Duodenal mucosa (tissue), 2 donors: ENCODE results near the gene FCHSD2.

ENCODE experiments used
- H3K27ac ChIP-seq: one replicate; pipeline ENCODE4 v1.7.0; 2013; ENCODE audit warnings: low read depth, low read length
- H3K27me3 ChIP-seq, 2 donors: one replicate each; pipeline ENCODE4 v1.7.0; 2013; ENCODE audit warnings: low read length in 2 of 2, control low read depth in 1 of 2; ENCODE audit not compliant: insufficient read depth in 2 of 2, control insufficient read depth in 1 of 2
- H3K36me3 ChIP-seq, 2 donors: one replicate each; pipeline ENCODE4 v1.7.0; 2013; ENCODE audit warnings: low read length in 2 of 2, control low read depth in 1 of 2; ENCODE audit not compliant: insufficient read depth in 2 of 2, control insufficient read depth in 1 of 2
- H3K4me1 ChIP-seq, 2 donors: one replicate each; pipeline ENCODE4 v1.7.0; 2013; ENCODE audit warnings: low read length in 2 of 2, control low read depth in 1 of 2; ENCODE audit not compliant: insufficient read depth in 2 of 2, control insufficient read depth in 1 of 2
- H3K4me3 ChIP-seq, 2 donors: one replicate each; pipeline ENCODE4 v1.7.0; 2013; ENCODE audit warnings: low read length in 2 of 2, low read depth in 1 of 2
- H3K9ac ChIP-seq, 2 donors: one replicate each; pipeline ENCODE4 v1.7.0; 2013; ENCODE audit warnings: low read length in 2 of 2, low read depth in 1 of 2
- H3K9me3 ChIP-seq, 2 donors: one replicate each; pipeline ENCODE4 v1.7.0; 2013; ENCODE audit warnings: low read length in 2 of 2, control low read depth in 1 of 2; ENCODE audit not compliant: control insufficient read depth in 1 of 2

Gene FCHSD2

DNA sequence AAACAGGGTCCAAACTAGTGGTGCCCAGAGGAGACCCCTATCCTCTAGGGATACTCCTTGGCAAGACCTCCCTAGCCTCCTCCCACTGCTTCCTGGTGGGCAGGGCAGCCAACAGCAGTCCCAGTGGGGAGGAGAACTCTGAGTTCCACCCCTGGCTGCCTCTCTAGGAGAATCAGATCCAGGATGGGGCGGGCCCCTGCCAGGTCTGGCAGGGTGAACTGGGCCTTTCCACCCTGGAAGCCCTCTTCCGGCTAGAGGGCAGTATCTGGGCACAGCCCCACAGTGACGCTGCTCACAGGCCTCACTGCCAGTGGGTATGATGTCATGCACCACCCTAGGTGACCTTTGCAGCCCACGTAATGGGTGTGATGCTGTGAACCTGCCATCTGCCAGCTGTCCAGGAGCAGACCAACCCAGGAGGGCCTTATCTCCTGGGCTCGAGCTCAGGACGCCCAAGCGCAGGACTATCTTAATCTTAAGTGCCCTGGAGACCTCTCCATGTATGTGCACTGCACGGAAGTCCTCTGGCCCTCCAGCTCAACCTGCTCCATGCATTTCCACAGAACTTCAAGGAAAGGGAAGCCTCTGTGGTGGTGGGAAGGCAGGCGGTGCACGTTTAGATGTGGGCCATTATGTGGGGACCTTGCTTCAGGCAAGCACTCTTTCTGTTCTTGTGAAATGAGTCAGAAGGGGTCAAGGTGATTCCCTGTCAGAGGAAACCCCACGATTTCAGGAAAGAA, 31.8 kb upstream of the FCHSD2 start:
- H3K27ac ChIP-seq = no peak overlapping the region
- no peak overlapping the region for H3K4me3 ChIP-seq
- no peaks in the 10 kb centered on the region for H3K36me3 ChIP-seq
- H3K9ac ChIP-seq = no peak overlapping the region
- H3K27me3 ChIP-seq = no peaks in the 10 kb centered on the region
- H3K9me3 ChIP-seq = no peaks in the 10 kb centered on the region
- H3K4me1 ChIP-seq = peaks cover 27 to 29% of the 10 kb centered on the region in 2 donors

GRCh38 chr11:73172992-73173656, 31.0 kb upstream of the FCHSD2 start:
- Histone ChIP-seq H3K36me3 (no peaks in the 10 kb centered on the region), H3K27ac (no peak overlapping the region), H3K4me1 (peaks cover 25 to 29% of the 10 kb centered on the region in 2 donors), H3K27me3 (no peaks in the 10 kb centered on the region), H3K9me3 (no peaks in the 10 kb centered on the region), H3K9ac (no peak overlapping the region), H3K4me3 (no peak overlapping the region)

DNA sequence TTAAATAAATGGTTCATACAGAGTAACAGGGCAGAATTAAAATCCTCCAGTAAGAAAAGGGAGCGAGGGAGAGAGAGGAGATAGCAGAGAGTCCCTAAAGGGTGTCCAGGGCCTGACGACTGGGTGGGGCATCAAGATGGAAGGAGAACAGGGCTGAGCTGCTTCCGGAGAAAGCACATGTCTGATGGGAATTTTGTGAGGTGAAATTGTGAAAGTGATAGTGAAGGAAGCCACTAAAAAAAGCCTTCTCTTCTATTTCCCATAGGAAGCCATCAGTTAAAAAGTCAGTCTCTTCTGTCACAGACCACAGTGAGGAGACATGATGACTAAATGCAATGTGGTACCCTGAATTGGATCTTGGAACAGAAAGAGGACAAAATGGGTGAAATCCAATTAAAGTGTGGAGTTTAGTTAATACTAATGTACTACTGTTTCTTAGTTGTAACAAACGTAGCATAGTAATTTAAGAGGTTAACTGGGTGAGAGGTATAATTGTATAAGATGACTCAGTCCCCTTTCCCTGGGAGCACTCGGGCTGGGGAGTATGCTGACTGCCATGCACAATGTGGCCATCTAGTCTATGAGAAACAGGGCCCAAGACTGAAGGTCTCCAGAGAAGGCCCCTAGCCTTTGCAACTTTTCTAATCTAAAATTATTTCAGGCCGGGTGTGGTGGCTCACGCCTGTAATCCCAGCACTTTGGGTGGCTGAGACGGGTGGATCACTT, 29.5 kb upstream of the FCHSD2 start:
- no peaks in the 10 kb centered on the region for H3K9me3 ChIP-seq
- no peak overlapping the region for H3K4me3 ChIP-seq
- no peaks in the 10 kb centered on the region for H3K36me3 ChIP-seq
- no peak overlapping the region for H3K9ac ChIP-seq
- peaks cover 17 to 19% of the 10 kb centered on the region in 2 donors for H3K4me1 ChIP-seq
- no peak overlapping the region for H3K27ac ChIP-seq
- H3K27me3 ChIP-seq = no peaks in the 10 kb centered on the region

GRCh38 chr11:73170140-73170539, 28.0 kb upstream of the FCHSD2 start:
- Histone ChIP-seq H3K27ac (no peak overlapping the region), H3K9ac (no peak overlapping the region), H3K9me3 (no peaks in the 10 kb centered on the region), H3K27me3 (no peaks in the 10 kb centered on the region), H3K4me1 (peaks cover 4 to 9% of the 10 kb centered on the region in 2 donors), H3K36me3 (no peaks in the 10 kb centered on the region), H3K4me3 (no peak overlapping the region)

DNA sequence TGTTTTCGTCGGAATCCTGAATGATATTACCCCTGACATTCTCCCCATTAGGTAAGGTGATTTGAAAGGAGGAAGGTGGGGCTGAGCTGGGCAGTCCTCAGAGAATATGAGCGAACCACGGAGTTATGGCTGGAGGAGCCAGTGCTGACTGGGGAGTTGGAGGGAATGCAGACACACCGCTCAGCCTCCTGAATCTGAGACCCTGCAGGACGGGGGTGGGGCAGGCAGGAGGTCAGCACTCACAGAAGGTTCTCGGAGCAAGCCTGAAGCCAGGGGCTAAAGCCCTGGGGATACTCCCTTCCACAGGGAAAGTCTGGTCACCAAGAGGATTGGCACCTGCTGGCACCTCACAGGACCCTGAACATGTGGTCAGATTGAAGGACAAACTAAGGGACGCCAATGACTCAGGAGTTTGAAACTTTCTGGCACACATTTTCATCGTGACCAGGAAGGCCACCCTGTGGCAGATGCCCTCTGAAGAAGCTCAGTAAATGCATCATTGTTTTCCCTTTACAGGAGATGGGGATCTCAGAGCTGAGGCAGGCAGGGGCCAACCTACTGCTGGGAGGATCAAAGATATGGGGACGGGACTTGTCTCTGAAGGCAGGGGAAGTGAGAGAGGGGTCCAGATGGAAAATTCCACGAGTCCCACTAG, 26.9 kb upstream of the FCHSD2 start:
- H3K4me3 ChIP-seq = no peak overlapping the region
- peaks cover 4 to 7% of the 10 kb centered on the region in 2 donors for H3K4me1 ChIP-seq
- no peaks in the 10 kb centered on the region for H3K36me3 ChIP-seq
- H3K9me3 ChIP-seq = no peaks in the 10 kb centered on the region
- no peak overlapping the region for H3K9ac ChIP-seq
- no peak overlapping the region for H3K27ac ChIP-seq
- no peaks in the 10 kb centered on the region for H3K27me3 ChIP-seq

DNA sequence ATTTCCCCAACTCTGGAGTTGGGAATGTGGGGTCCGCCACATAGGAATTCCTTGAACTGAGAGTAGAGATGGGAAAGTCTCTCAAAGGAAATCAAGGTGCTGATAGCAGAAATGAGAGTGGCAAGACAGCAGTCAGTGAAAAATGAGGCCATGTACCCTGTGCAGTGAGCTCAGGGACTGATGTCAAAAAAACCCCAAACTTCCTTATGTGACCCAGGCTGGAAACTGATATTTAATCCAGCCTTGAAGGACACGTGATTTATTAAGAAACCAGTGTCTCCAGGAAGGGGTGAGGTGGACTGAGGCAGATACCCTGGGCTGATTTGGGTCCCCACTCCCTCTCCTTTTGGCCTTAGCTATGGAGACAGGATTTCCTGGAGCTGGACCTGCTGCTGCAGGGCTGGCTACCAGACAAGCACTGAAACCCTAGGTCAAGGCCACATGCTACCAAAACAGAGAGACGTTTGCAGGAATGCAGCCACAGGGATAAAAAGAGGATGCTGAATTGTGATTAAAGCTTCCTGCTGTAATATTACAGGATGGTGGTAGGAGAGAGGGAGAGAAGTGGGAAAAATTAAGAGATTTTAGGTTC, 25.3 kb upstream of the FCHSD2 start:
- H3K27me3 ChIP-seq = no peaks in the 10 kb centered on the region
- no peaks in the 10 kb centered on the region for H3K9me3 ChIP-seq
- no peak overlapping the region for H3K27ac ChIP-seq
- H3K4me3 ChIP-seq = no peak overlapping the region
- peaks cover 0 to 5% of the 10 kb centered on the region in 2 donors for H3K4me1 ChIP-seq
- H3K36me3 ChIP-seq = no peaks in the 10 kb centered on the region
- H3K9ac ChIP-seq = no peak overlapping the region

GRCh38 chr11:73164803-73165540, 22.9 kb upstream of the FCHSD2 start:
- no peaks in the 10 kb centered on the region for H3K36me3 ChIP-seq
- H3K27ac ChIP-seq = no peak overlapping the region
- no peaks in the 10 kb centered on the region for H3K27me3 ChIP-seq
- no peaks in the 10 kb centered on the region for H3K9me3 ChIP-seq
- H3K4me1 ChIP-seq = no peaks in the 10 kb centered on the region
- H3K9ac ChIP-seq = no peak overlapping the region
- no peak overlapping the region for H3K4me3 ChIP-seq

DNA sequence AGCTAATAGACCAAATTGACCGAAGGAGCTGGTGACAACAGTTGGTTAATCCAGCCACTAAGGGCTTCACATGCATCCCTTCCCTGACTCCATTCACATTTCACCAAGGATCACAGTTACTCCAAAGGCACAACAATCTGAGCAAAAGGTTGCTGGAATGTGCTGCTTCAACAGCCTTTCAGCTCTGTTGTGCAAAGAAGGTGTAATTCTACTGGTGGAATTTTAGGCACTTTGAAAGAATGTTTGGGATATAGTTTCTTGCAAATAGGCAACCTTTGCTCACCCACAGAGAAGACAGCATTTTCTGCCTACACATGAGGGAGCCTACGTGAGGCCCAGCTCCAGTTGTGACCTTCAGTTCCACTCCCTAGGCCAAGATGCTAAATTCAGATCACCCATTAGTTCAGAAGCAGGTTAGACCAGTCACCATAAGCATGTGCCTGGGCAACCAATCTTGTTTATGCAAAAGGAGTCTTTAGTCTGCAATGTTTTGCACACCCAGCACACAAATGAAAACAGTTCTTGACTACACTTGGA, 21.6 kb upstream of the FCHSD2 start:
- no peaks in the 10 kb centered on the region for H3K36me3 ChIP-seq
- no peaks in the 10 kb centered on the region for H3K27me3 ChIP-seq
- H3K9me3 ChIP-seq = no peaks in the 10 kb centered on the region
- no peak overlapping the region for H3K27ac ChIP-seq
- no peak overlapping the region for H3K9ac ChIP-seq
- peaks cover 0 to 3% of the 10 kb centered on the region in 2 donors for H3K4me1 ChIP-seq
- H3K4me3 ChIP-seq = no peak overlapping the region

DNA sequence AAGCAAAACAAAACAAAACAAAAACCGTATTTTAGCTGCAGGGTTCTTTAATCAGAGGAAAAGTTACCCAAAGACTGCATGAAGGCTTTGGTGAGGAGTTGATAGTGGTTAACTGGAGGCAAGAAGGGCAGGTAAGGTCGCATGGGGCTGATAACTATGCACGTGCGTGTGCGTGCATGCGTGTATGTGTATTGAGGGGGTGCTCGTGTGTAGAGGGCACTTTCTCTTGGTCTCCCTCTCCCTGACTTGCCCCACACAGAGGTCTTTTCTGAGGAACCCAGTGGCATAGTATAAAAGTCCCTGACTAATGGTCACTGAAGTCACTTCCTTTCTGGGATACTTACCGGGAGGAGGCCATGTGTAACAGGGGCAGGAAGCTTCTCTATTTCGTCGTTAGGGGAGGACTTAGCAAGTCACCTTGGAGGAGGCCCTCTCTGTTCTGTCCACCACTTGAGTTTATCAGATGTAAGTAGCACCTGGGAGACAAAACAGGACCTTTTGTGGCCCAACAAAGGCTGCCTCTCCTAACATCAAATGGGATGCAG, 20.1 kb upstream of the FCHSD2 start:
- Histone ChIP-seq H3K4me1 (peaks cover 13 to 17% of the 10 kb centered on the region in 2 donors), H3K36me3 (no peaks in the 10 kb centered on the region), H3K27me3 (no peaks in the 10 kb centered on the region), H3K4me3 (no peak overlapping the region), H3K9me3 (no peaks in the 10 kb centered on the region), H3K27ac (no peak overlapping the region), H3K9ac (no peak overlapping the region)
